CD4-positive, alpha-beta T cell treated with Interleukin-6 at 100 ng/mL for 8 hours (primary cell): ENCODE data around the gene RIC8B.

ENCODE experiments used
- DNase-seq: peaks from one replicate; pipeline ENCODE4 v3.0.0-alpha.2; 2020; ENCODE audit warnings: mixed read lengths, low spot score

Gene RIC8B

DNA sequence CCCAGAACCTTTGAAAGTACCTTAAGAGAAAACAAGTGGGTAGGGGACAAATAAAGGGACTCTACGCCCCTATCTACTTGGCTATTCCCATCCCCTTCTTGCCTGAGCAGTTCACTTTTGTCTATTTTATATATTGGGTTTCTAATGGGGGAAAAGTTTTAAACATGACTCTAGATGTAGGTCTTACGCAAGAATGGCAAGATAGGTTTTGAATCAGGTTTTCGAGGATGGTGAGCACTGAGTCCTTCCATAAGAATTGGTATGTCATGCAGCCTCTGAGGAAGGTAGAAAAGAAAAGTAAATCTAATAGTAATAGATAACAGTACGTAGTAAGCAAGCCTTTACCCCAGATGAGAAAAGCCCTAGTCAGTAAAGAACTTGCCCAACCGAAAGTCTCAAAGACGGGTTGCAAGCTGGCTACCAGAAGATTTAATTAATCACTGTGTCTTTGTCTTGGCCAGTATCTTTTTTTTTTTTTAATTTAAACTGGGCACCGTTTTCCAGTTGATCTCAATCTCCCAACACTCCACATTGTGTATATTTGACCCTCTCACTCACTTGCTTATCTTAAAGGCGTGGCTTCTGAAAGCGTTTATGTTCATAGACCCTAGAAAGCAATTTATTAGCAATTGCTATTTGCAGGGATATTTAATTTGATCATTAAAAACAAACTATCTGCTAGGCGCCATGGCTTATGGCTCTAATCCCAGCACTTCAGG lies 94.7 kb downstream of the RIC8B start:
- no peak for DNase-seq

DNA sequence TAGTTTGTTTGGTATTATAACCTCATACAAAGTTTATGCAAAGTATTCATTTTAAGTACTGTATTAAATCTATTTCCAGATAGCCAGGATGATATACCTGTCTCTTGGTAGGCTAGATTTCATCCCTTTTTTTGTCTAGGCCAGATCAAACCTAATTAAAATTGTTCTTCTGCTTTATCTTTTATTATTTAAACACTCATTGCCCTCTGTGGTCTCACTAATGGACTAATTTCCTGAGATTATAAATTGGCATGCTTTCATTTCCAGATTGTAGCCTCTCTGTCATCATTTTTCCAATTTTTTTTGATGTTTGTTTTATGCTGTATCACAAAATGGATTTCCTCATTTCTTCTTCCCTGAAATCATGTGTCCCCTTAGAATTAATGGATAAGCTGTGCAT lies 95.6 kb downstream of the RIC8B start:
- DNase-seq, result no peak

DNA sequence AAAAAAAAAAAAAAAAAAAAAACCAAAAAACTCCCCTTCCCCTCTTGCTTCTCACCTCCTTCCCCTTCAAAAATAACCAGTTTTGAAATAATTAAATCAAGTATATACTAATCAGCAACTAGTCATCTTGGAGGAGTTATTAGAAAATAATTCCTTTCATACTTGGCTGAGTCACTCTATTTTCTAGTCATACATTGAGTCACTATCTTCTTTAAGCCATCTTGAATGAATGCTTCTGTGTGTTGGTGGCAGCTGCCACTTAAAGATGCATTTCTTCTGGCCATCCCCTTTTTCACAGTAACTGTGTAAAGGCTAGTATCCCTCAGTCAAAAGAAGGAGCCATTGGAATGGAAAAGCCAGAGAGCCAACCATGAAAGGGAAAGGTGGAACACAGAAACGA lies 97.0 kb downstream of the RIC8B start:
- DNase-seq, result no peak

DNA sequence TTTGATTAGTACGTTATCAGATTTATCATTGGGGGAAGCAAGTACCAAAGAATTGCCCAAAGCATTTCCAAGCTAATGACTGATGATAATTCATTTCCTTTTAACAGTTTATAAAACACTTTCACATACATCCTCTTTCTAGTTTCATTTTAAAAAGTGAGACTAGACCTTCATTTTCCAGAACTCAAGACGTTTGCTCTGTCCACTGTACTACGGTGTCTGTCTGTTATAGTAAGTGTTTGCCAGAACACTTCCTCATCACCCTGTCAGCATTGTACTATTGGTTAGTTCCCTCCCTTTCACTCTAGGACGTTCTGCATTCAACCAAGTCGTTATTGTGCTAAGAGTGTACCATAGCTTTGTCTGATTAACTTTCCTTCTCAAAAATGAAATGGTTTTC lies 99.5 kb downstream of the RIC8B start:
- DNase-seq, result no peak

DNA sequence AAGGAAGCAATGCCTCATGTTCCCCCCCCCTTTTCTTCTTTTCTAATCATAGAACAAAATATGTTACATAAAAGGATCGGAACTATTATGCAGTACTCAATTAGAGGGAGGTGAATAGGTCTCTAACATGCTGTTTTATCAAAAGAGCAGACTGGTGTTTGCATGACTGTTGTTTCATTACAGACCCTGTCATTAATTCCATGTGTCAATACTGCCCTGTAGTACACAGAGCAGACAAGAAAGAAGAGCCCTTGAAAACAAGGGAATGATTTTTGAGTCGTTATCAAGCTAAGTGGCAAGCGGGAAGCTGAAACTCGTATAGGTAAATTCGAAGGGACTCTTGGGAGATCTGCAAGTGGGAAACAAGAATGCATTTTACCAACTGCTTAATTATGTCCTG lies 104.3 kb downstream of the RIC8B start:
- DNase-seq, result no peak

DNA sequence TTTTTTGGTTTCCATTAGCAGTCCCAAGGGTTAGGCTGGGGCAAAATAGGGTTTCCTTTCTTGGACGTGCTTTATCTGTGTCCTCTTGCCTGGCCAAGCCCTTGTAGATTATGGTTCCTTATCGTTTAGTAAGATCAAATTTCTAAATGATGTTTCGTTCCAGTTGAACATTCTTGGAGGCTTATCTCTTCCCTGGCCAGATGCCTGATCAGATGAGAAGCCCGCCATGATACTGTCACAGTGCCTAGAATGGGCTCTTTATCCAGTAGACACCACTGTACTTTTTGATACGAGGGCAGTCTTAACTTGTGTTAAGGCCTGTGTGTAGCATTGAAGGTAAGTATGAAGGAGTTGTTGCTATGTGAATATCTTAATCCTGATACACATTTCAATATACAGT lies 105.1 kb downstream of the RIC8B start:
- DNase-seq, result no peak

DNA sequence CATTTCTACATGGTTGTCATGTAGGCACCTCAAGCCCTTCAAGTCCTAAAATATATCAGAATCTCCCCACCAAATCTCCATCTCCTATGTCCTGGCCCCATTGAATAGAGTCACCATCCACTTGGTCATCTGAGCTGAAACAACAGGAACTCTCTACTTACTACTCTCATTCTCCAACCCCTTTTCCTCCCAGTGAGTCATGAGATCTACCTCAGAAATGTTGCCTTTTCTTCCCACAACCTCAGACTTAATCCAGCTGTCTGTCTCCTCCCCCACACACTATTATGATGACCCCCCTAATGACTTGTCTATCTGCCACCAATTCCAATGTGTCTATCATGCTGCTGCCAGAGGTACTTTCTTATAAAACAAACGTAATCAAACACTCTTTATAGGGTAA lies 108.9 kb downstream of the RIC8B start:
- DNase-seq, result no peak

DNA sequence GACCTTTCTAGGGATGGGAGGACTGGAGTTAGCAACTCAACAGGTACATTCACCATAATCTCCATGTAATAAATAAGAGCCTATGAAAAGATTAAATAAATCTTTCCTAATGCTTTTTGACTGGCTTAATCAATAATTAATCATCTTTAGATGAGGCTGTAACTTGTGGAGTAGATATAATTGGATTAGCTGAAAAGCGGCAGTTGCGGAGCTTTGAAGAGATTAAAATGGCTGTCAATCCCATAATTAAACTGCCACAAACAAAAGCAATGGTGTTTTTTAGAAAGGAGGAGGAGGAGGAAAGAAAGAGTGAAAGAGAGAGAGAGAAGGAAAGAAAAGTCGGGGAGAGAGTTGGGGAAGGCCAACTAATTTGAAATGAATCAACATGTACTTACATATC lies 110.5 kb downstream of the RIC8B start:
- DNase-seq, result no peak

DNA sequence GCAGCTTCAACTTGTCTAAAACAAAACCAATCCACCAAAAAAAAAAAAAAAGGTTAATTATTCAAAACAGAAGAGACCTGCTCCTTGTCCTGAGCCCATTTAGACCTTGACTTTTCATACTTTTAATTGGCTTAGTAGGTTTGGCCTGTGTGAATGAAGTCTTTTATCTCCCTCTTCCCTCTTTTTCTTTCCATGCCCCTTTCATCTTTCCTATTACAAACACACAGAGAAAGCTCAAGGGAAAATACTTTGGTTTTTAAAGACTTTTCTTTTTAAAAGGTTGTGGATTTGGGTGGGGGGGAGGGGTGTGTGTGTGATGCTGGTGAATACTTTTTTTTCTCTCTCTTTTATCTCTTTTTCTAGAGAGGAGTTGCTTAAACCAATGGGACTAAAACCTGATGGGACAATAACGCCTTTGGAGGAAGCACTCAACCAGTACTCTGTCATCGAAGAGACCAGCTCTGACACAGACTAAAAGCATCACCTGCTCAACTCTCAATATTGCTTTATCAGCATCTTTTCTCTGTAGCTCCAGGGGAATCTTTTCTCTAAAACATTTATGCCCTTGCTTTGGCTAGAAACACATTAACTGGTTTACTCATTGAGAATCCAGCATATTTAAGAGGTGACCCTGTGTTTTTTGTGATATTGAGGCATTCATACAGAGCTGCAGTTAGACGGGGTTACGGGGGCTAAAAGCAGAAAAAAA lies 111.2 kb downstream of the RIC8B start:
- DNase-seq, result no peak

DNA sequence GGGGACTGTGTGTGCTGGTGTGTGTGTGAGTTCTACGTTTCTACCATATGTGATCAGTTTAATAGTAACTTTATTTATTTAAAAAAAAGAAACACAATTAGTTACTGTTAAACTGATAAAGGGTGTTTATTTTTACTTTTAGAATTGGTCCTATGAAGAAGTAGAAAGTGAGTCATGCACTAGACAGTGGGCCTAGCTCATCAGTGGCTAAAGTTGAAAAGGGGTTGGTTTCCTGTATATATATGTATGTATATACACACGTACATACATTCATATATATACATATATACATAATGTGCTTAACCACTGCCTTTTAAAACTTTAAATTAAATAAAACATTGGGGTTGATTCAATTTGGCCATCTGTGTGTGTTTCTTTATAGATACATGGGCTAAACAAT lies 112.5 kb downstream of the RIC8B start:
- DNase-seq, result no peak

DNA sequence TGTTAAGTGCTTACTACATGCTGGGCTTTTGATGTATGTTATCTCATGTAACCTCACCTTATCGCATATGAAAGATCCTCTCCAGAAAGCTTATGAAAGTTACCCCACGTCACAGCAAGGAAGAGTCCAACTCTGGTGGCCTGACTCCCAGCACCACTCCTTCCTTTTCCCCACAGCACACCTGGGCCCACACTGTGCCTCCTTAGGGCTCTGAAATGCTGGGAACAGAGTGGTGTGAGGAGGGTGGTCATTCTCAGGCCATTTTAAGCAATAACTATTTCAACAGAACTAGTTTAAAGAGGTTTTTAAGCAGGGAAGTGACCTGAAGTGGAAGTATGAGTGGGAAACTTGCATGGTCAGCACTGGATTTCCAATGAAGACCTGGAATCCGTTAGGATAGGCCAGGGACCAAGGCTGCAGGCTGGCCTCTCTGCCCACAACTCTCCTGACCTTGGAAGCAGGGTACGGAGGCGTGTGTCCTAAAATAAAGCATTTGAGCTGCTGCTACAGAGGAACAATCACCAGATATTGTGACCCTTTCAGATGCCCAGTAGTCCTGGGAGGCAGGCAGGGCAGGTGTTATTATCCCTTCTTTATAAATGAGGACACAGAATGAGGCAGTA lies 114.0 kb downstream of the RIC8B start:
- no peak for DNase-seq

DNA sequence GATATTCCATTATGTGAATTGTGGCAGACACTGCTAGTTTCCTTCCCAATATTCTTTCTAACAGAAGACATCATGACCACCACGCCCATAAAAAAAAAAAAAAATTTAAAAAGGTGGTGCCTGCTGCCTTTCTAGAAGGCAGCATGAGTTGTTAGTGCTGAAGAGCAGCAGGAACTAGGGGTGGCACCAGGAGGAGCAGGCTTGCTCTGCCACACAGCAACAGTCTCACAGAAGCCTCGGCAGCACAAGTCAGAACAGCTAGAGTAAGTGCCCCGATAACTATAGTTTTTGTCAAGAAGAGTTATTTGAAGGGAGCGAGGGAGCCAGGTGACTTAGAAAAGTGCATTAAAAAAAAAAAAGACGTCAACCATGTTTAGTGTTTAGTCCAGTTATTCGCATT lies 114.8 kb downstream of the RIC8B start:
- no peak for DNase-seq

DNA sequence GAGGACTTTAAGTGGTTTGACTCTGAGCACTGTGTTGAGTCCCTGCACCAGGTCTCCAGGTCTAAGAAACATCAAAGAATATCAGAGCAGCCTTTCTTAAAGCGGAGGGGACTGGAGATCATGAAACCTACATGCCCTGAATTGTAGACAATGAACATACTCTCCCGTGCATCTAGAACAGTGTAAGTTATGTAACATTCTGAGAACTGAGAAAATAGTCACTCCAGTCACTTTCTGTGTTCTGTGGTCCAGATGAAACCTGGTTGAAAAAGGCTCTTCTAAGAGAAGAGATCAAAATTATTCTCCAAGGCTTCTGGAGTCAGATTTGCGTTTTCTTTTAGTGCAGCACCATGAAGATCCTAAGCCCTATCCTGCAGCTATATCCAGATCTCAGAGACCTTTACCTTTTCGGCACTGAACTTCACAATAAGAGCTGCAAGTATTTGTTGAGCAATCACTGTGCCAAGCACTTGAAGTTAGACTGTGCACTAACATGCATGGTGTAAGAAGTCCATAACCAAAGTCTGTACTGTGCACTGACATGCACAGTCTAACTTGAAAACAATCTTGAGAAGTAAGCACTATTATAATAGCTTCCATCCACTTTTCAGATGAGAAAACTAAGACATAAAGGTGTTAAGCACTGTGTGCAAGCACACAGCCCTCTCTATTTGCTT lies 115.6 kb downstream of the RIC8B start:
- no peak for DNase-seq

DNA sequence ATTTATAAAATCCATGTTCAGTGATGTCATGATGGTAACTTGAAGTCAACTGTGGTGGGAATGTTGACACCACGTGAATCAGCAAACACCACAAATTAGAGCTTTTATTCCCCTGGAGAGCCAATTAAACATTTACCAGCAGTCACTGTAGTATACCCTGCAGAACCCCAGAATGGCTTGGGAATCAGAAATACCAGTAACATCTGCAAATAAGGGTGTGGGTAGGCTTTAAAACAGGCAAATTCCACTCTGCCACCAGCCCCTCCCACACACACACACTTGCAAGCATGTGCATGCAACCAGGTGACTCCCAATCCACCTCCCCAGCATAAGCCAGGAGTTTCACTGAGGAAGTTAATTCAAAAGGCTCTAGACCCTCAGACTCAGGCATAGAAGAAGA lies 117.6 kb downstream of the RIC8B start:
- DNase-seq, result no peak

DNA sequence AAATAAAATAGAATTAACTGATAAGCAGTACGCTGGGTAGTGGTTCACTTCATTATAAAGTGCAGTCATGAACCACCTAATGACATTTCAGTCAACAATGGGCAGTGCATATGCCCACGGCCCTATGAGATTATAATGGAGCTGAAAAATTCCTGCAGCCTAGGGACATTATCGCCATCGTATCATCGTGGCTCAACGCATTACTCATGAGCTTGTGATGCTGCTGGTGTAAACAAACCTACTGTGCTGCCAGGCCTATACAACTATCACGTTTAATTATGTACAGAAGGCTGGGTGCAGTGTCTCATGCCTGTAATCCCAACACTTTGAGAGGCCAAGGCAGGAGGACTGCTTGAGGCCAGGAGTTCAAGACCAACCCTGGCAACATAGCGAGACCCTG lies 119.0 kb downstream of the RIC8B start:
- no peak for DNase-seq

DNA sequence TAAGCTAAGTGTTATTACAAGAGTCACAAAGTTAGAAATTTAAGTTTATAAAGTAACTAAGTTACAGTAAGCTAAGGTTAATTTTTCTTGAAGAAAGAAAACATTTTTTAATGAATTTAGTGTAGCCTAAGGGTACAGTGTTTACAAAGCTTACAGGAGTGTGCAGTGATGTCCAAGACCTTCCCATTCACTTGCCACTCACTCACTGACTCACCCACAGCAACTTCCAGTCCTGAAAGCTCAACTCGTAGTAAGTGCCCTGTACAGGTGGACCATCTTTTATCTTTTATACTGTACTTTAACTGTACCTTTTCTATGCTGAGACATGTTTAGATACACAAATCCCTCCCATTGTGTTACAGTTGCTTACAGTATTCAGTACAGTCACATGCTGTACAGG lies 120.3 kb downstream of the RIC8B start:
- no peak for DNase-seq

DNA sequence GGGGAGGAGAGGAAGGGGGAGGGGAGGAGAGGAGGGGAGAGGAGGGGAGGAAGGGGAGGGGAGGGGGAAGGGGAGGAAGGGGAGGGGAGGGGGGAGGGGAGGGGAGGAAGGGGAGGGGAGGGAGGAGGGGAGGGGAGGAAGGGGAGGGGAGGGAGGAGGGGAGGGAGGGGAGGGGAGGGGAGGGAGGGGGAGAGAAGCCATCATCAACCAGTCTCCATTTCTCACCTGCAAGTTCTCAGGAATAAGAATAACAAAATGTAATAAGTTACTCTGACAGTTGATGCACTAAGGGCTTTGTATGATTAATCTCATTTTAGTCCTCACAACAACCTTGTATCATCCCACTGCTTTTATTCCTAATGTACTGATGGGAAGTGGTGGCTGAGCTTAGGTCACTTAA lies 122.1 kb downstream of the RIC8B start:
- DNase-seq, result no peak

DNA sequence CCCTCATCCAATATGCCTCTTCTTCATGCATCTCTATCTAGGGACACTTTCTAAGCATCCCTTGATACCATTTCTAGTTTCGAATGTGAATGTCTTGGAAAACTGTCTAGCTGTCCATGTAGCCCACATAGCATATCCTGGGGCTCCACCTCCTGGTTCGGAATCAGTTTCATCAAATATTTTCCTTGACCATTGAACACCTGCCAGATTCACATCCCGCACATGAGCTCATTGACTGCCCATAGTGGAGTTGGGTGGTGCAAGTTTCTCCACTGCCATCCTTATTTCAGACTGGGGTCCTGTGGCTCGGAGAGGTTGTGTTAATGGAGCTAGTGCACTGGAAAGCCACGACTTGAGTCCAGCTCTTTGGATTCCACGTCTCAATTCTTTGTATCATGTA lies 122.6 kb downstream of the RIC8B start:
- no peak for DNase-seq

DNA sequence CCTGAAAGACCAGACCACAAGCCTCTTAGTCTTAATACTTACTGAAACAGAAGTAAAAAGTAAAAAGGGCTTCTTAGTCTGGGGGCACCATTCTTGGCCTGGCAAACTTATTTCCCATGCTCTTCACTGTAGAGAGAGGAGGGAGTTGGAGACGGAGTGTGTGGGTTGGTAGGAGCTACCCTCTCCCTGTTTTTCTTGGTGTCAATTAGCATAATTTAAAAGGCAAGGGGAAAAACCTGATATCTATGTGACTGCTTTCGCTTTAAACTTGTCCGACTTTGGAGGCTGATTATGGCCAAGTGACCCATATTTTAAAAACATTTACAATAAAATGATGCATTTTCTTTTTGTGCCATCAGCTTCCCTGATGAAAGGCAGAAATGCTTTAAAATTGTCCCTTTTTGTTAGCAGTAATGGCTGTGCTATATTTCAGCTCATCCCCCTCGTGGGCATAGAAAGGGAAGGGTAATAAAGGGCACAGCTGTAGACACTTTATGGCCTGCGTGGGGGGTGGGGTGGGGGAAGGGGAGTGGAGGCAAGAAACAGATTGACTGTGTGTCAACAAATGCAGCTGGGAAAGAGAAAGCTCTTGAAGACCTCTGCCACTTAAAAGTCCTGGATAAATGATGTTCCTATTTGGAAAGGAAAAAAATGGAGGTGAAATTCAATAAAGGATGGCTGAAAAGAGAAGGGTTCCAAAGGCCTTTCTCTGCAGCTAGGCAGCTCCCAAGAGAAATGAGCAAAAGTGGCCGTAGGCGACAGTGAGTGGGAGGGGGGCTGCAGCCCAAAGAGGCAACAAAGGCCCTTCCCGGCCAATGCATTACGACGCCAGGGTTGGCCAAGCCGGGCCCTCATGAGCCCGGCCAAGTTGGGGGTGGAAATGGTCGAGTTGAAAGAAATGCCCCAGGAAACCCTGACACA lies 123.8 kb downstream of the RIC8B start:
- no peak for DNase-seq

DNA sequence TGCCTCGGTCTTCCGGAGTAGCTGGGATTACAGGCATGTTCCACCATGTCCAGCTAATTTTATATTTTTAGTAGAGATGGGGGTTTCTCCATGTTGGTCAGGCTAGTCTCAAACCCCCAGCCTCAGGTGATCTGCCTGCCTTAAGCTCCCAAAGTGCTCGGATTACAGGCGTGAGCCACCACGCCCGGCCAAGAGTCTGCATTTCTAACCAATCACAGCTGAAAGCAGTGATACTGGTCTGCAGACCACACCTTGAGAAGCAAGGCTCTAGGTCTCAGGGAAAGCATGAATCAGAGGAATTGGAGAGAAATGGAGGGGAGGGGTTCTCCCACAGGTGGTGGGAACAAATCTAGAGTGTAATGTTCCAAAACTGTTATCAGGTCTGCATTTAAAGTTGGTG lies 126.1 kb downstream of the RIC8B start:
- DNase-seq, result no peak

DNA sequence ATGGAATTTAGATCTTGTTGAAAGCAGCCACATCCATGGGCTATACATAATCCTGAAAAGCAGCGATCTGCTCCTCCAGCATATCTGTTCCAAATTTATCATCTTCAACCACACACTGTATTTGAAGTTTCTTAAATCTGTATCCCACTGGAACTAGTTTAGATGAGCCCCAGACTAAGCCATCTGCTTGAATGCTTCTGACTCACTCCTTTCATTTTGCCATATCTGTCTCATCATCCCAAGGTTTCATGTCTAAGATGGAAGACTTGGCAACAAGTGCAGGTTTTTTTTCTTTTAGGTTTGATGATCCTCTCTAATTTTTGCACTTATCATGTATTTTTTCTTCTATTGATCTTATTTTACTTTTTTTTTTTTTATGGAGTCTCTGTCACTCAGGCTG lies 126.8 kb downstream of the RIC8B start:
- no peak for DNase-seq

DNA sequence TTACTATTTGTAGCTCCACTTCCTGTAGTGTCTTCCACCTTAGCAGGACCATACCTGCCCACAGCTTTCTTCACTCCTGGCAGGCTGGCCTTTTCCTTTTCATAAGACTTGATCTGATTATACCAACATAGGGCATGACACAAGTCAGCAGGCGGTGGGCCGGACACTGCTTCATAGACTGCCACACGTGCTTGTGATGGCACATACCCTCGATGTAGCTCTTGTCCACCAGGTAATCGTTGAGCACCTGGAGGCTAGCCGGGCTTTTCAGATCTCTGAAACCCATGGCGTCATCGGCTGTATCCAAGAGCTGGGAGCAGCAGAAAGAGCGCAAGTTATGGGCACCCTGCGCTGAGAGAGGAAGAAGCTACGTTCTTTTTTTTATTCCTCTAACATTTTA lies 127.6 kb downstream of the RIC8B start:
- DNase-seq, result no peak
